ENCODE measurements around the gene NRCAM. TPM values are rescaled to one million over a fixed set of nuclear protein-coding genes. Genes with fewer than 3 reads are reported as not detected.
A peak's percentile ranks its signal among the peaks of the same experiment; 100 is the strongest.

Gene NRCAM
- polyA plus RNA-seq, 1 donor from 2014 or later, result 0.49 TPM

DNA sequence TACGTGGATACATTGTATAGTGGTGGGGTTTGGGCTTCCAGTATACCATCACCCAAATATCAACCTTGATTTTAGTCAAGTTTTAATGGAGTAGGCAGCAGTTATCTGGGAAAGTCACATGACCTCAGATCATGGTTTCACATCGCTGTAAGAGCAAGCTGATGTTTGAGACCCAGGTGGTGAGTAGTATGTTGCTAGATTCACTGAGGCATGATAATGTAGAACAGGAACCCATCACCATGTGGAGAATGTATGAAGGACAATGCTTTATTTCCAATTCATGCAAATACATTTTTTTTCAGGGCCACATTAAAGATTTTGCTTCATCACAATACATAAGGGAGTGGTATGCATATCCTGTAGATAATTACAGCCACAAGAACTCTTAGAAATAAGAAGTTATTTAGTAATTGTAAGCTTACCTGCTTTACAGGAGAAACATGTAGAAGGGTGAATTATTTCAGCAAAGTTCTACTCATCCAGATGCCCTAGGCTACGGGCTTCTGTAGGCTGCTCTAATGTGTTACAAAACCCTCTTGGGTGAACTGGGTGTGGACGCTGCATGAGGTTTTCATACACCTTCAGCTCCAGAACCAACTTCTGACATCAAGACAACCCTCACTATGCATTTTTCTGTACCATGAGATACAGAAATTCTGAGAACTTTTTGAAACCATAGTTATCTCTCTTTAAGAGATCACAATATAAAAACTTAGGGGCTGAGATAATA, 298.5 kb downstream of the NRCAM start:
- Mint-ChIP-seq H3K9me3 (no peaks in the 10 kb centered on the region), H3K4me1 (peaks cover 0 to 6% (median 0%) of the 10 kb centered on the region in 3 donors), H3K4me3 (peak overlapping the region in 1 of 4 donors; percentile 9), H3K36me3 (peaks cover 3% of the 10 kb centered on the region), H3K27me3 (peaks cover 9% of the 10 kb centered on the region), H3K27ac (no peak overlapping the region)

GRCh38 chr7:108156897-108157605, 299.2 kb downstream of the NRCAM start:
- H3K9me3 Mint-ChIP-seq, result no peaks in the 10 kb centered on the region
- peaks cover 0 to 6% (median 0%) of the 10 kb centered on the region in 3 donors for H3K4me1 Mint-ChIP-seq
- no peak overlapping the region for H3K27ac Mint-ChIP-seq
- peaks cover 10% of the 10 kb centered on the region for H3K27me3 Mint-ChIP-seq
- H3K4me3 Mint-ChIP-seq, result peak overlapping the region in 1 of 4 donors; percentile 9
- peaks cover 3% of the 10 kb centered on the region for H3K36me3 Mint-ChIP-seq

DNA sequence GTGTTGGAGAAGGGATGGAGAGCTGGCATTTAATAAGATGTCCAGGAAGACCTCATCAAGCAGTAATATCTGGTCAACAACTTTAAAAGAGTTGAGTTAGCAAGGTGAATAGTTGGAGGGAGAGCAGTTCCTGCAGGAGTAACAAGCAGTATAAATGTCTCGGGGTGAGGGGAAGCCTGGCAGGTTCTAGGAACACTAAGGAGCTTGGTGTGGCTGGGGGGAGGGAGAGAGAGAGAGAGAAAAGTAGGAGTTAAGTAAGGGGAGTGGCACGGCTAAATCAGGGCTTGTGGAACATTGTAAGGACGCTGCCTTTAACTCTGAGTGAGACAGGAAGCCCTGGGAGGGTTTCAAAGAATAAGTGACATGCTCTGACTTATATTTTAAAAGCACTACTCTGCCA, 304.0 kb downstream of the NRCAM start:
- Mint-ChIP-seq H3K4me3 (no peak overlapping the region), H3K4me1 (peaks cover 0 to under 1% (median 0%) of the 10 kb centered on the region in 3 donors), H3K9me3 (no peaks in the 10 kb centered on the region), H3K27me3 (peaks cover 6% of the 10 kb centered on the region), H3K27ac (no peak overlapping the region), H3K36me3 (no peaks in the 10 kb centered on the region)

DNA sequence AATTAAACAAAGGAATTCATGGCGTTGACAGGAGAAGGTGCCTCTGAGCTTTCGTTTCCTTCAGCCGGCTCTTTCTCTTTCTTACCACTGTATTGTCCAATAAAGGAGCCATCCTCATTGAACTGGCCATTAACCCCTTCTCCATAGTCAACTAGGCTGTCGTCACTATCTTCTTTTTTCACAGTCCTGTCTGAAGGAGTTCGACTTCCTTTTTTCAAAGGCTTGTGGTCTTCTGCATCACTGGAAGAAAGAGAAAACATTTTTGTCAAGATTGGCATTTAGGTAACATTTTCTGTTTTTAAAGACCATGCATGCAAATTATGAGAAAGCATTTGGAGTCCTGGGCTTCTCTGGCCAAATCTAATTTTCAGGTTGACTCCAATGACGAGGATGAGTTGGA, 306.3 kb downstream of the NRCAM start:
- Mint-ChIP-seq H3K9me3 (no peaks in the 10 kb centered on the region), H3K27ac (no peak overlapping the region), H3K36me3 (no peaks in the 10 kb centered on the region), H3K27me3 (peaks cover 4% of the 10 kb centered on the region), H3K4me3 (no peak overlapping the region), H3K4me1 (no peaks in the 10 kb centered on the region)

GRCh38 chr7:108149119-108149518, 307.1 kb downstream of the NRCAM start:
- Mint-ChIP-seq H3K4me3 (no peak overlapping the region), H3K36me3 (no peaks in the 10 kb centered on the region), H3K9me3 (no peaks in the 10 kb centered on the region), H3K4me1 (no peaks in the 10 kb centered on the region), H3K27me3 (peaks cover 2% of the 10 kb centered on the region), H3K27ac (no peak overlapping the region)

DNA sequence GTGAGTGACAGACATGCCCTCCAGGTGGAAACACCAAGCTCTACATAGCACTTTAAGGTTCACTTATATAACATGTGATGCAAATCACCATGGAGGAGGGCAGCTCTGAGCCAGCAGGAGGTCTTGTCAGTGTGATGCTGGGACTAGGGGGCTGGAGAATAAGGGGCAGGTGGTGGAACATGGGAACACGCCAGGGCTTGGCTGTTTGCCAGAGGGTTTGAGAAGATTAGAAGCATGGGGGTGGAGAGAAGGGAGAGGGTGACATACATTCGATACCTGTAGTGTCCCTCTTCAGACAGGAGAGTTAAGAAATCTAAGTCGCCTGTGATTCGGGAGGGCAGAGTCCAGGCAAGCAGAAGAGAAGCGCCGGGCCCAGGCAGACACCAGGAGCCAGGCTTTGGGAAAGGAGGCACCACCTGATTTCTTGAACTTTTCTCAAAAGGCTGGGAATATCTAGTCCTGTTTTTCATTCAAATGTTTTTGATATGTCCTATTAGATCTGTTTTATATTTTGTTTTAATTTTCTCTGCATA, 309.1 kb downstream of the NRCAM start:
- Mint-ChIP-seq H3K27me3 (peaks cover 5% of the 10 kb centered on the region), H3K27ac (no peak overlapping the region), H3K4me3 (no peak overlapping the region), H3K9me3 (no peaks in the 10 kb centered on the region), H3K4me1 (no peaks in the 10 kb centered on the region), H3K36me3 (no peaks in the 10 kb centered on the region)

GRCh38 chr7:108146070-108146842, 310.0 kb downstream of the NRCAM start:
- H3K27me3 Mint-ChIP-seq, result peaks cover 4% of the 10 kb centered on the region
- no peaks in the 10 kb centered on the region for H3K36me3 Mint-ChIP-seq
- H3K4me3 Mint-ChIP-seq, result peak overlapping the region in 1 of 4 donors; percentile 24
- no peaks in the 10 kb centered on the region for H3K4me1 Mint-ChIP-seq
- H3K9me3 Mint-ChIP-seq, result no peaks in the 10 kb centered on the region
- H3K27ac Mint-ChIP-seq, result no peak overlapping the region

DNA sequence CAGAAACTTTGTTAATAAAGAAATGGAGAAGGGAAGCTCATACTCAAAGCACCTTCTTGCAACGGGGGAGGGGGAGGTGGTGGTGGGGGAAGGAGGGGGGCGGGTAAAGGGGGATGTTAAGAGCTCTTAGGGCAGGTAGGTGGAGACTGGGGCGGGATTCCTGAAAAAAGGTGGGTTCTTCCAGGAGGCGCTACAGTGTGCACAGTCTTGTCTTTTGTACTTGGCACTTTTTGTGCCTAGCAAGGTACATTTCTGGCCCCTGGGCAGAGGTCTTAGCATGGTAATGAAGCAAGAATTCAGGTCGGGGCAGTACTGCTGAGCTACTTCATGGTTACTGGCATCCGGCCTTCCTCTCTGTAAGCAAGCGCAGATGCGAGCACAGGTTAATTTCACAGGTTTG, 310.8 kb downstream of the NRCAM start:
- Mint-ChIP-seq H3K27me3 (peaks cover 4% of the 10 kb centered on the region), H3K36me3 (no peaks in the 10 kb centered on the region), H3K27ac (no peak overlapping the region), H3K9me3 (no peaks in the 10 kb centered on the region), H3K4me1 (no peaks in the 10 kb centered on the region), H3K4me3 (no peak overlapping the region)

- no peaks in the 10 kb centered on the region for H3K9me3 Mint-ChIP-seq
- H3K36me3 Mint-ChIP-seq, result no peaks in the 10 kb centered on the region
- no peak overlapping the region for H3K4me3 Mint-ChIP-seq
- H3K27ac Mint-ChIP-seq, result no peak overlapping the region
- H3K4me1 Mint-ChIP-seq, result no peaks in the 10 kb centered on the region
- H3K27me3 Mint-ChIP-seq, result peaks cover 4% of the 10 kb centered on the region
These were observed 311.3 kb downstream of the NRCAM start for GRCh38 chr7:108144931-108145330.

DNA sequence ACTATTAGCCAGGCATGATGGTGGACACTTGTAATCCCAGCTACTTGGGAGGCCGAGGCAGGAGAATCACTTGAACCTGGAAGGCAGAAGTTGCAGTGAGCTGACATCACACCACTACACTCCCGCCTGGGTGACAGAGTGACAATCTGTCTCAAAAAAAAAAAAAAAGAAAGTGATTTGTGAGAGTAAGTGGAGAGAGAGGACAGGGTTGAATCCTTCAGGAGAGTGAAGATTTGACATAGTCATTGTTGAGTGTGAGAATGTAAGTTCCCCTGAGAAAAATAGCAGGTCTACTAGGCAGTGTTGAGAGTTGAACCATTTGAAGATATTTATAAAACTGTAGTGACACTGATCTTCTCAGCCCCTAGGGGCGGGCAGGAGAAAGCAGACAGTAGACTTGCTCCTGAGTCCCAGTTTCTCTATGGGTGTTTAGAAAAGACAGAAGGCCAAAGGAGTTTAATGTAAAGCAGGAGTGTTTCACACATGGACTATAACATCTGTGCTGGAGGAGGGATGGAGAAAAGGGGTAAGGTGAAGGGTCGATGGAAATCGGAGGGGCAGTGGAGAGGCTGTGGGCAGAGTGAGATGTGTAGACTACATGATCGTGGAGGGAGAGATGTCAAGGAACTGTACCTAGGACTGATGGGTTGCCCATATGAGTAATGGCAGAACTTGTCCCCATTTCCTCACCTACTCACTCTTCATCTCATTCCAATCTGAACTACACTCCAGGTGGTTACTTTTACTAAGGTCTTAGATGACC, 312.4 kb downstream of the NRCAM start:
- H3K9me3 Mint-ChIP-seq, result no peaks in the 10 kb centered on the region
- H3K4me1 Mint-ChIP-seq, result no peaks in the 10 kb centered on the region
- no peaks in the 10 kb centered on the region for H3K36me3 Mint-ChIP-seq
- peaks cover 6% of the 10 kb centered on the region for H3K27me3 Mint-ChIP-seq
- no peak overlapping the region for H3K4me3 Mint-ChIP-seq
- H3K27ac Mint-ChIP-seq, result no peak overlapping the region

GRCh38 chr7:108142675-108143259, 313.5 kb downstream of the NRCAM start:
- peaks cover 0 to 2% (median 0%) of the 10 kb centered on the region in 3 donors for H3K9me3 Mint-ChIP-seq
- peaks cover 6% of the 10 kb centered on the region for H3K27me3 Mint-ChIP-seq
- no peak overlapping the region for H3K4me3 Mint-ChIP-seq
- no peaks in the 10 kb centered on the region for H3K4me1 Mint-ChIP-seq
- H3K27ac Mint-ChIP-seq, result no peak overlapping the region
- H3K36me3 Mint-ChIP-seq, result no peaks in the 10 kb centered on the region

DNA sequence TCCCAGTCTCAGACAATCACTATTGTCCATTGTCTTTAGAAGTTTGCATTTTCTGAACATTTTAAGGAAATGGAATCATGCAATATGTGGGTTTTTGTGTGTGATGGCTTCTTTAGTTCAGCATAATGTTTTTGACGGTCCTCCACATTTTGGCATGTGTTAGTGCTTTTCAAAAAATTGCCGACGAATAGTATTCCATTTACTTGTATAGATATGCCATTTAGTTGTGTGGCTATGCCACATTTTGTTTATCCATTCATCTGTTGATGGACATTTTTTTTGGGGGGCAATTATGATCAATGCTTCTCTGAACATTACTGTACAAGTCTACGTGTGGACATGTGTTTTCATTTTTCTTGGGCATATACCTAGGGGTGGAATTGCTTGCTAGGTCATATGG, 314.1 kb downstream of the NRCAM start:
- no peaks in the 10 kb centered on the region for H3K36me3 Mint-ChIP-seq
- H3K27me3 Mint-ChIP-seq, result peaks cover 6% of the 10 kb centered on the region
- H3K9me3 Mint-ChIP-seq, result peaks cover 0 to 5% (median 0%) of the 10 kb centered on the region in 3 donors
- H3K27ac Mint-ChIP-seq, result no peak overlapping the region
- no peak overlapping the region for H3K4me3 Mint-ChIP-seq
- no peaks in the 10 kb centered on the region for H3K4me1 Mint-ChIP-seq

- Mint-ChIP-seq H3K27ac (no peak overlapping the region), H3K4me1 (peaks cover 6 to 9% (median 6%) of the 10 kb centered on the region in 3 donors), H3K9me3 (peaks cover 0 to 5% (median 0%) of the 10 kb centered on the region in 3 donors), H3K36me3 (no peaks in the 10 kb centered on the region), H3K4me3 (no peak overlapping the region), H3K27me3 (peaks cover 6% of the 10 kb centered on the region)
These were observed 315.6 kb downstream of the NRCAM start for GRCh38 chr7:108140671-108141070.

GRCh38 chr7:108138911-108139310, 317.3 kb downstream of the NRCAM start:
- H3K4me1 Mint-ChIP-seq, result peaks cover 15 to 22% (median 17%) of the 10 kb centered on the region in 3 donors
- no peak overlapping the region for H3K27ac Mint-ChIP-seq
- H3K9me3 Mint-ChIP-seq, result peaks cover 0 to 5% (median 0%) of the 10 kb centered on the region in 3 donors
- peaks cover 6% of the 10 kb centered on the region for H3K27me3 Mint-ChIP-seq
- H3K4me3 Mint-ChIP-seq, result no peak overlapping the region
- H3K36me3 Mint-ChIP-seq, result no peaks in the 10 kb centered on the region
